ENCODE data around the gene MPRIP.

- TF ChIP-seq, protein P1, sequence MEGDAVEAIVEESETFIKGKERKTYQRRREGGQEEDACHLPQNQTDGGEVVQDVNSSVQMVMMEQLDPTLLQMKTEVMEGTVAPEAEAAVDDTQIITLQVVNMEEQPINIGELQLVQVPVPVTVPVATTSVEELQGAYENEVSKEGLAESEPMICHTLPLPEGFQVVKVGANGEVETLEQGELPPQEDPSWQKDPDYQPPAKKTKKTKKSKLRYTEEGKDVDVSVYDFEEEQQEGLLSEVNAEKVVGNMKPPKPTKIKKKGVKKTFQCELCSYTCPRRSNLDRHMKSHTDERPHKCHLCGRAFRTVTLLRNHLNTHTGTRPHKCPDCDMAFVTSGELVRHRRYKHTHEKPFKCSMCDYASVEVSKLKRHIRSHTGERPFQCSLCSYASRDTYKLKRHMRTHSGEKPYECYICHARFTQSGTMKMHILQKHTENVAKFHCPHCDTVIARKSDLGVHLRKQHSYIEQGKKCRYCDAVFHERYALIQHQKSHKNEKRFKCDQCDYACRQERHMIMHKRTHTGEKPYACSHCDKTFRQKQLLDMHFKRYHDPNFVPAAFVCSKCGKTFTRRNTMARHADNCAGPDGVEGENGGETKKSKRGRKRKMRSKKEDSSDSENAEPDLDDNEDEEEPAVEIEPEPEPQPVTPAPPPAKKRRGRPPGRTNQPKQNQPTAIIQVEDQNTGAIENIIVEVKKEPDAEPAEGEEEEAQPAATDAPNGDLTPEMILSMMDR (IDR thresholded peaks at IDR 0.05): no peak
- no peak for TF ChIP-seq EZH2 (IDR thresholded peaks at IDR 0.05; ENCODE audit: borderline replicate concordance, insufficient read depth, low read depth, low read length, poor library complexity, severe bottlenecking)
Observed at GRCh38 chr17:17120701-17121100, 78.4 kb downstream of the MPRIP start.
